Small intestine (tissue), 7 donors: Measurements from ENCODE around the gene LRMDA. TPM values are rescaled to one million over a fixed set of nuclear protein-coding genes. Genes with fewer than 3 reads are reported as not detected.

Experiments
- DNase-seq, 2 donors: peaks; one replicate each; pipeline versions ENCODE4 v3.0.0 to v3.0.0-alpha.2; 2013
- FAIRE-seq: peaks from 2 replicates; lab custom pipeline; 2012; peaks lifted over from hg19 to GRCh38; lab: Jason Lieb, UNC
- H3K27ac ChIP-seq, 3 donors: one replicate each; pipeline ENCODE4 v1.5.1; 2013; ENCODE audit warnings: low read length in 2 of 3, mild to moderate bottlenecking in 2 of 3, control low read depth in 1 of 3, inconsistent platforms in 1 of 3, low read depth in 1 of 3, moderate library complexity in 1 of 3
- H3K27me3 ChIP-seq, 3 donors: one replicate each; pipeline ENCODE4 v1.6.1; 2013; ENCODE audit warnings: low read length in 3 of 3, inconsistent platforms in 1 of 3; ENCODE audit not compliant: control insufficient read depth in 3 of 3, insufficient read depth in 3 of 3
- H3K36me3 ChIP-seq, 3 donors: one replicate each; pipeline ENCODE4 v1.6.1; 2013; ENCODE audit warnings: low read length in 3 of 3, inconsistent platforms in 1 of 3, low read depth in 1 of 3, mild to moderate bottlenecking in 1 of 3, moderate library complexity in 1 of 3; ENCODE audit not compliant: control insufficient read depth in 3 of 3, insufficient read depth in 2 of 3
- H3K4me1 ChIP-seq, 3 donors: one replicate each; pipeline ENCODE4 v1.6.1; 2013; ENCODE audit warnings: low read length in 2 of 3, inconsistent platforms in 1 of 3, low read depth in 1 of 3, mild to moderate bottlenecking in 1 of 3, moderate library complexity in 1 of 3; ENCODE audit not compliant: control insufficient read depth in 3 of 3, insufficient read depth in 2 of 3
- H3K4me3 ChIP-seq, 3 donors: one replicate each; pipeline ENCODE4 v1.5.1; 2013; ENCODE audit warnings: low read length in 3 of 3, control low read depth in 1 of 3, inconsistent platforms in 1 of 3, low read depth in 1 of 3, mild to moderate bottlenecking in 1 of 3, moderate library complexity in 1 of 3
- H3K9me3 ChIP-seq, 2 donors: one replicate each; pipeline ENCODE4 v1.6.1; 2013; ENCODE audit warnings: low read depth in 1 of 2, low read length in 1 of 2; ENCODE audit not compliant: control insufficient read depth in 2 of 2, insufficient read depth in 1 of 2
- WGBS, 3 donors: extraction: QIAGEN DNeasy Blood & Tissue Kit; methylation state at CpG; one replicate each; pipeline ENCODE4 v1.1.7; 2013; 5-methylcytosine and 5-hydroxymethylcytosine counted together
- polyA plus RNA-seq, 4 donors: library from polyadenylated mRNA; stranded (reverse) in 3 of 4; unstranded in 1 of 4; fragments of 200-250 nt in 3 of 4; fragments of 120-200 nt in 1 of 4; gene quantifications; one replicate each; pipeline versions ENCODE4 v1.2.1 to v1.2.3, GENCODE V29; 2013
- donor health status: healthy with polysubstance abuse.
- donor health status: control.
- donor health status: control.
- donor health status: Bipolar disorder and iron deficiency.
- donor health status: healthy.

Gene LRMDA
- polyA plus RNA-seq, 4 donors = 5.6 to 16.2 (median 6.0) TPM; not detected in 1

- no peaks in the 10 kb centered on the region for H3K36me3 ChIP-seq
- FAIRE-seq (no peak), DNase-seq (no peak)
- no peaks in the 10 kb centered on the region for H3K4me1 ChIP-seq
- H3K27me3 ChIP-seq = no peaks in the 10 kb centered on the region
- H3K9me3 ChIP-seq = peaks cover 1 to 17% of the 10 kb centered on the region in 2 donors
- 93 to 100% (median 96%) methylated on average over 1 of the region's 1 CpG for WGBS, 3 donors
- H3K27ac ChIP-seq = no peak overlapping the region
- H3K4me3 ChIP-seq = no peak overlapping the region
Measured at GRCh38 chr10:75585294-75585693, 153.9 kb downstream of the LRMDA start.

DNA sequence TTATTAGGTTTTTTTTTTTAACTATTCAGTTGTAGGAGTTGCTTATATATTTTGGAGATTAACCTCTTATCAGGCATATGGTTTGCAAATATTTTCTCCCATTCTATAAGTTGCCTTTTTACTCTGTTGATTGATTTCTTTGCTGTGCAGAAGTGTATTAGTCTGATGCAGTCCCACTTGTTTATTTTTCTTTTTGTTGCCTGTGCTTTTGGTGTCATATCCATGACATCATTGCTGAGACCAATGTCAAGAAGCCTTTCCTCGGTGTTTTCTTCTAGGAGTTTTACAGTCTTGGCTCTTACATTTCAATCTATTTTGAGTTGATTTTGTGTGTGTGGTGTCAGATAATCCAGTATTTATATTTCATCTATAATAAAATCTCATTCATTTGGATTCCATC, 155.4 kb downstream of the LRMDA start:
- Histone ChIP-seq H3K4me1 (no peaks in the 10 kb centered on the region), H3K4me3 (no peak overlapping the region), H3K27ac (no peak overlapping the region), H3K27me3 (no peaks in the 10 kb centered on the region), H3K36me3 (no peaks in the 10 kb centered on the region), H3K9me3 (peaks cover 1 to 14% of the 10 kb centered on the region in 2 donors)
- FAIRE-seq (no peak), DNase-seq (no peak)
- WGBS, 3 donors = 73 to 96% (median 88%) methylated on average over 1 of the region's 1 CpG

DNA sequence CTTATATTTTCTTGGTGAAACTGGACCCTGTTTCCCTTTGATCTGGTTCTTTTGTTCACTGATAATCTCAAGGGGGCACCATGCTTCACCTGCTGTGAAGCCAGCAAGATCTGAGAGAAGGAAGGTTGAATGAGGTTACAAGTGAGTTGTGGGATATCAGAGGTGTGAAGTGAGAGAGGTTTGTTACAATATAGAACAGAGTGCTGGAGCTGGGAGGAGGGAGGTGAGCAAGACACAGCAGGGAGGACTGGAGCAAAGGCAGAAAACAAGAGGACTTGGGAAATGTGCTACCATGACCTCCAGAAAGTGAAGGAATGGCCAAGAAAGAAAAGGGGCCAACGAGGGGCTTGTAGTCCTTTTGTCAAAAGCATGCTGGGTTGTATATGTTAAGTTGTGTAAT, 156.6 kb downstream of the LRMDA start:
- no peak overlapping the region for H3K27ac ChIP-seq
- no peaks in the 10 kb centered on the region for H3K36me3 ChIP-seq
- WGBS, 3 donors = 67 to 83% (median 81%) methylated on average over 1 of the region's 1 CpG
- H3K4me1 ChIP-seq = no peaks in the 10 kb centered on the region
- no peak for FAIRE-seq
- peaks cover 0 to 4% of the 10 kb centered on the region in 2 donors for H3K9me3 ChIP-seq
- H3K27me3 ChIP-seq = no peaks in the 10 kb centered on the region
- H3K4me3 ChIP-seq = no peak overlapping the region
- DNase-seq = no peak

DNA sequence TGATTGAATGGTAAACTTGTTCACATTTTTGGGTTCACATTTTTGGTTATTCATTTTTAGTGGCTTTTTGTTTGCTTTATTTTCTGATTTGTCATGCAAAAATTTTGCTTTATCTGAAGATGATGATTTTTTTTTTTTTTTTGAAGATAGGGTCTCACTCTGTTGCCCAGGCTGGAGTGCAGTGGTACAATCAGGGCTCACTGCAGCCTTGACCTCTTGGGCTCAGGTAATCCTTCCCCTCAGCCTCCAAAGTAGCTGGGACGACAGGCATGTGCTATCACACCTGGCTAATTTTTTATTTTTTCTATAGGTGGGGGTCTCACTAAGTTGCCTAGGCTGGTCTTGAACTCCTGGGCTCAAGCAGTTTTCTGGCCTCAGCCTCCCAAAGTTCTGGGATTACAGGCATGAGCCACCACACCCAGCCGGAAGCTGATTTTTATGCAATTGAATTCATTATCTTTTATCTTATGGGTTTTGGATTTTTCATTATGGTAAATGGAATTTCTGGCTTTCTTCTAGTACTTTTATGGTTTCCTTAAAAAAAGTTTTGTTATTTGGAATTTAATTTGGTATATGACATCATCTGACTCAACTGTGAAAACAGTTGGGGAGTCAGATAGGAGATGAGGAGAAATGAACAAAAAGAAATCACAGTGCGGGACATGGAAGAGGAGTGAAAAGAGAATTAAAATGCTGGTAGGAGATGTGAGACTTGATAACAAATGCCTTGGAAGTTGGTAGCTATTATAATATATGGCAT, 158.7 kb downstream of the LRMDA start:
- DNase-seq (no peak), FAIRE-seq (no peak)
- Histone ChIP-seq H3K36me3 (no peaks in the 10 kb centered on the region), H3K27me3 (no peaks in the 10 kb centered on the region), H3K9me3 (no peaks in the 10 kb centered on the region), H3K4me3 (no peak overlapping the region), H3K27ac (no peak overlapping the region), H3K4me1 (no peaks in the 10 kb centered on the region)
- 94 to 98% (median 96%) methylated on average over 3 of the region's 3 CpGs for WGBS, 3 donors

DNA sequence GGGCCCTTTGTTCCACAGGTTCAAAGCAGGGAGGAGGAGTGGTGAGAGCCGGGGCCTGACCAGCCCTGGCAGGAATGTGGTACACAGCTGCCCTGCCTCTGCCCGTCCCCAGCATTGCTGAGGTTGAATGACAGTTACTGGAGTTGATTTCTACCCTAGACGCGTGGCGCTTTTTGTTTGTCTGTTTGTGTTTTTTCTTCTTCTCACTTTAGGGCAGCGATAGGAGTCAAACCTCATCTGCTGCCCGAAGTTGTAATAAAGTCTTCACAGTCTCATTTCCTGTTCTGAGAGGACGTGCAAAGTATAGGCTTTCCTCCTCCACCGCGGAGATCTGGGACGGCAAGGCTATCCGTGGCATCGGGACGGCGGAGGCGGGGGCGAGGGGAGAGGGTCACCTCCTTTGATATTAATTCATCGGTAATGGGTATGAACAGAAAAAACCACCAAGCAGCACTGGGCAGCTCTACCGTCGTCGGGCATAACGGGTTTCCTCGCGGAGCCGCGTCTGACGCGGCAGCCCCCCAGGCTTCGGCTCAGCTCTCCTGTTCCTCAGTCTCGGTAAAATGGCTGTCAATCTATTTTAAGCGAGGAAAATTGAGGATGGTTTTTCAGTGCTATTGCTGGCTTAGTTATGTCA, 160.8 kb downstream of the LRMDA start:
- H3K4me1 ChIP-seq = no peaks in the 10 kb centered on the region
- H3K4me3 ChIP-seq = no peak overlapping the region
- peak overlapping the region in 1 of 3 donors; percentile 23 for H3K27ac ChIP-seq
- H3K27me3 ChIP-seq = no peaks in the 10 kb centered on the region
- no peaks in the 10 kb centered on the region for H3K9me3 ChIP-seq
- FAIRE-seq (no peak), DNase-seq (no peak)
- H3K36me3 ChIP-seq = no peaks in the 10 kb centered on the region
- 84 to 94% (median 84%) methylated on average over 31 of the region's 31 CpGs for WGBS, 3 donors

DNA sequence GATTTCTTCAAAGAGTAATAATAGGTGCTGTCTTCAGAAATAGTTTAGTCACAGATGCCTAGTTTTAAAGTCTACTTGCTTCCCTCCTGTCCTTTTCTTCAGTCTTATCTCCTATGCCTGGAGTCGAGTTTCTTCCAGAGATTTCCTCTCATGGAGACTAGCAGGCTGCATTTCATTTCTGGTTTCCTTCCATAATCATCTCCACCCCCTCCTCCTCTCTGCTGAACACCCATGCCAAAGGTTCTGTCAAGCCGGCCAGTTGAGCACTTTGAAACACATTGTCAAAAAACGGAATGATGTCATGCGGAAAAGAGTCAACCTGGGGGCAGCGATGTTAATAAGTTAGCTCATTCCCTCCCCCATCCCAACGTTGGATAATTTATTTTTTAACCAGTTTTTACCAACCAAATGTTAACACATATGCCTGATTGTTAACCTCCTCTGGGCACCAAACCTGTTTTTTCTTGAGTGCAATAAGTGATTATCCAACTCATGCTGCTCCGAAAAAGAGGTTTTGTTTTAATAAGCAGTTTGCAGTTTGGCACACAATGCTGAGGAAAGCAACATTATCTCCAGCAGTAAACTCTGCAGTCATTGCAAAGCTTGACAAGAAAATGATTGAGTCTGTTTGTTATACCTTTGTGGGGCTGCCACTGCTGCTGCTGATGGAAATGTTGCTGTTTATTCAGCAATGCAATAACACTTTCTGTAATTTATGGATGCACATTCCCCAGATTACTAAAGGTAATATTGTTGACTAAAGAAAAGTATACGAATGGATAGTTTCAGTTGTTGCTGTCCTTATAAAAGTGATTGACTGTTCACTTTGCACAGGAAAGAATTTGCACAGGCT, 161.6 kb downstream of the LRMDA start:
- H3K27ac ChIP-seq = no peak overlapping the region
- 54 to 73% (median 69%) methylated on average over 8 of the region's 8 CpGs for WGBS, 3 donors
- no peaks in the 10 kb centered on the region for H3K9me3 ChIP-seq
- H3K27me3 ChIP-seq = no peaks in the 10 kb centered on the region
- H3K36me3 ChIP-seq = no peaks in the 10 kb centered on the region
- DNase-seq (no peak), FAIRE-seq (no peak)
- no peak overlapping the region for H3K4me3 ChIP-seq
- H3K4me1 ChIP-seq = peaks cover 0 to 3% (median 0%) of the 10 kb centered on the region in 3 donors

- H3K4me1 ChIP-seq = peaks cover 0 to 3% (median 0%) of the 10 kb centered on the region in 3 donors
- H3K27me3 ChIP-seq = no peaks in the 10 kb centered on the region
- DNase-seq (no peak), FAIRE-seq (no peak)
- no peaks in the 10 kb centered on the region for H3K36me3 ChIP-seq
- 84 to 94% (median 88%) methylated on average over 14 of the region's 14 CpGs for WGBS, 3 donors
- H3K9me3 ChIP-seq = no peaks in the 10 kb centered on the region
- H3K4me3 ChIP-seq = no peak overlapping the region
- no peak overlapping the region for H3K27ac ChIP-seq
Measured at GRCh38 chr10:75593692-75594556, 162.5 kb downstream of the LRMDA start.
